IPS-11a (cell line): ENCODE data around the gene ZBTB16.

Experiments used
- H3K4me3 ChIP-seq: one replicate; pipeline ENCODE4 v1.5.1; 2013; ENCODE audit warnings: low read depth, low read length, control low read depth

The ZBTB16 gene

DNA sequence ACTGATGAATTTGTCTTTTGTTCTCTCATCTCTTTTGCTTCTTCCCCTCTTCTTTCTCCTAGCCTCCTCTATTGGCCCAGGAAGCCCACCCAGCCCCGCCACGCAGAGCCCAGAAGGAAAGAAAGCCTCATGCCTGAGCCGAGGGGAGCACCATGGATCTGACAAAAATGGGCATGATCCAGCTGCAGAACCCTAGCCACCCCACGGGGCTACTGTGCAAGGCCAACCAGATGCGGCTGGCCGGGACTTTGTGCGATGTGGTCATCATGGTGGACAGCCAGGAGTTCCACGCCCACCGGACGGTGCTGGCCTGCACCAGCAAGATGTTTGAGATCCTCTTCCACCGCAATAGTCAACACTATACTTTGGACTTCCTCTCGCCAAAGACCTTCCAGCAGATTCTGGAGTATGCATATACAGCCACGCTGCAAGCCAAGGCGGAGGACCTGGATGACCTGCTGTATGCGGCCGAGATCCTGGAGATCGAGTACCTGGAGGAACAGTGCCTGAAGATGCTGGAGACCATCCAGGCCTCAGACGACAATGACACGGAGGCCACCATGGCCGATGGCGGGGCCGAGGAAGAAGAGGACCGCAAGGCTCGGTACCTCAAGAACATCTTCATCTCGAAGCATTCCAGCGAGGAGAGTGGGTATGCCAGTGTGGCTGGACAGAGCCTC is 3.8 kb downstream of the ZBTB16 start:
- H3K4me3 ChIP-seq = no peak overlapping the region

DNA sequence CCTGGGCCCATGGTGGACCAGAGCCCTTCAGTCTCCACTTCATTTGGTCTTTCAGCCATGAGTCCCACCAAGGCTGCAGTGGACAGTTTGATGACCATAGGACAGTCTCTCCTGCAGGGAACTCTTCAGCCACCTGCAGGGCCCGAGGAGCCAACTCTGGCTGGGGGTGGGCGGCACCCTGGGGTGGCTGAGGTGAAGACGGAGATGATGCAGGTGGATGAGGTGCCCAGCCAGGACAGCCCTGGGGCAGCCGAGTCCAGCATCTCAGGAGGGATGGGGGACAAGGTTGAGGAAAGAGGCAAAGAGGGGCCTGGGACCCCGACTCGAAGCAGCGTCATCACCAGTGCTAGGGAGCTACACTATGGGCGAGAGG is 4.3 kb downstream of the ZBTB16 start:
- H3K4me3 ChIP-seq = no peak overlapping the region

GRCh38 chr11:114064216-114064615 is 4.7 kb downstream of the ZBTB16 start:
- no peak overlapping the region for H3K4me3 ChIP-seq

GRCh38 chr11:114065094-114065493 is 5.6 kb downstream of the ZBTB16 start:
- no peak overlapping the region for H3K4me3 ChIP-seq

DNA sequence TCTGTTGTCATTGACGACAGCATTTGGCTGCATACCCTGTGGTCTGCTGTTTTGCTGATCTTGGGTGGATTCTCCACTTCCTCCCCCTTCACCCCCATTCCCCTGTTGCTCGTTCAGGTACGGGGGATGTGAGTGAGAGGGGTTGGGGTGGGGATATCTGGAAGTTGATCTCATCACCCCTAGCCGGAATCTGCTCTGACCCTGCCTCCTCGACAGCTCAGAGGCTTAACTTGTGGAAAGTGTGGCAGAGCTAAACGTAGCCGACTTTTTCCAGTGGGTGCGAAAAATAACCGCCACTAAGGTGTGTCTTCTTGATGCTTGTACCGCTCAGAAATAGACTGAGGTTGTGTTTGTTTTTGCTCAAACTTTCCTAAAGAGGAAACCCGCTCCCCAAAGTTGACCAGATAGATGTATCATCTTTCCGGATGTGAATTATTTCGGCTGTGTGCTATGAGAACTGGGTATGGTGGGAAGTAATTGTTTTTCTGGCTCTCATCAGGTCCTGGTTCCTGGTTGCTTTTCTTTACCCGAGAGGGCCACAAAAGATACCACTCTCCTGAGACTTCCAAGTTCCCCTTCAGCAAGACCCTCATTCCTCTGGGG is 6.6 kb downstream of the ZBTB16 start:
- no peak overlapping the region for H3K4me3 ChIP-seq

DNA sequence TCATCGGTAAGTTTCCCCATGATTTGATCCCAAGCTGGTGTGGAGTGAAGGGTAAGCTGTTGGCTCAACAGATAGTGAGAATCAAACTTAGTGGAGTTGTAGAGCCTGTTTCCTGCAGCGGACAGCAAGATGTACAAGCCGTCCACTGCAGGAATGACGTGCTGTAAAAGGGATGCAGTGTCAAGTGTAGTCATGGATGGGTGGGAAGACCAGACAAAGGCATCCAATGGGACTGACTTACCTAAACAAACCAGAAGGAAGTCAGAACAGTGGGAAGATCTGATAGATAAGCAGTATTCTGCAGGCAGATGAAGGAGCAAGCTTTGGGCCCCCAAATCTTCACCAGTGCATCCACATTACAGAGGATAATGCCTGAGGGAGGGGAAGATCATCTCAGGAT is 8.8 kb downstream of the ZBTB16 start:
- no peak overlapping the region for H3K4me3 ChIP-seq

- H3K4me3 ChIP-seq = no peak overlapping the region
Measured at GRCh38 chr11:114070464-114071139, 11.1 kb downstream of the ZBTB16 start.

GRCh38 chr11:114073007-114073827 is 13.7 kb downstream of the ZBTB16 start:
- H3K4me3 ChIP-seq = no peak overlapping the region

DNA sequence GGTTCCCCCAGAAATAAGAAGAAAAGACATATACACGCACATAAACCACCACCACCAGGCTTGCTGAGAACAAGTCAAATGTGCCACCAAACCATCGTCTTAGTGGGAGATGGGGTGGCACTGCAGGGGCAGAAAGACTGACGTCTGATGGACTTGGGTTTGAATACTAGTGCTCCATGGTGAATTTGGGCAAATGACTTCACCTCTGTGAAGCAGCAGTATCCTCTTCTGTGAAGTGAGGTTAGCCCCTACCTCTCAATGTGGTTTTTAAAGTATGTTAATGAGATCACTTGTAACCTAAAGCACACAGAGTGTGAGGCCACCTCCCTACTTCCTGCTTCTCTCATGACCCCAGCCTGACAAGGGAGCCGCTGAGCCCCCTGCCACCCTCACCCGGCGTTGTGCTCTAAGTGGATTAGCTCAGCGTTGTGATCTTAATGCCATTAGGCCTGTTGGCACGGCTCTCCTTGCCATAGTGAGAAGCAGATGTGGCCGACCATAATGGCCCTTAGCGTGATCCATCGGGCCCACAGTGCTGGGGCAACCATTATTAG is 14.4 kb downstream of the ZBTB16 start:
- H3K4me3 ChIP-seq = no peak overlapping the region

- no peak overlapping the region for H3K4me3 ChIP-seq
Measured at GRCh38 chr11:114074546-114075343, 15.2 kb downstream of the ZBTB16 start.

DNA sequence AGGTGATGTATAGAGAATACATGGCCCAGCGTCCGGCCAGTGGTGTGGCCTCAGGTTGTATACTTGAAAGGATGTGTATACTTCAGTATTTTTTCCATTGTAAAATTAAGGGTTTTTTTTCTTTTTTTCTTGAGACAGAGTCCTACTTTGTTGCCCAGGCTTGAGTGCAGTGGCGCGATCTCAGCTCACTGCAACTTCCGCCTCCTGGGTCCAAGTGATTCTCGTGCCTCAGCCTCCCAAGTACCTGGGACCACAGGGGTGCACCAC is 15.8 kb downstream of the ZBTB16 start:
- no peak overlapping the region for H3K4me3 ChIP-seq

GRCh38 chr11:114075891-114076441 is 16.5 kb downstream of the ZBTB16 start:
- no peak overlapping the region for H3K4me3 ChIP-seq

DNA sequence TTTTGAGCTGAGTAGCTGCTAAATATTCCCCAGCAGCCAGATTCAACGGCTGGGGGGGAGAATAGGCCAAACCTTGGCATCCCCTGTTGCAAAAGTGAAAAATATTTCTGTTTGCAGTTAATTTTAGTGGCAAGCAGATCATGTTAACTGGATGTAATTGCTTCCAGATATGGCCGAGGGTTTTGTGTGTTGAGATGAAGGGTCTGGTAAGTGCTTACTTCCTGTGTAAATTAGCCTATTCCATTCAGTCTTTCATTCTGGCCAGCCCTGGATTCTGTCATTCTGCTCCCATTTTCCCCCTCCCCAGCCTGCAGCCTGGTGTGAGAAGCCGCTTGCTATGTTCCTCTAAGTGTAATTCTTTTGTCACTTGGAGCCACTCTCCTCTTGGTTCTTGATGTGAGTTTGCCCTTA is 17.4 kb downstream of the ZBTB16 start:
- H3K4me3 ChIP-seq = no peak overlapping the region

GRCh38 chr11:114077482-114078305 is 18.2 kb downstream of the ZBTB16 start:
- no peak overlapping the region for H3K4me3 ChIP-seq

DNA sequence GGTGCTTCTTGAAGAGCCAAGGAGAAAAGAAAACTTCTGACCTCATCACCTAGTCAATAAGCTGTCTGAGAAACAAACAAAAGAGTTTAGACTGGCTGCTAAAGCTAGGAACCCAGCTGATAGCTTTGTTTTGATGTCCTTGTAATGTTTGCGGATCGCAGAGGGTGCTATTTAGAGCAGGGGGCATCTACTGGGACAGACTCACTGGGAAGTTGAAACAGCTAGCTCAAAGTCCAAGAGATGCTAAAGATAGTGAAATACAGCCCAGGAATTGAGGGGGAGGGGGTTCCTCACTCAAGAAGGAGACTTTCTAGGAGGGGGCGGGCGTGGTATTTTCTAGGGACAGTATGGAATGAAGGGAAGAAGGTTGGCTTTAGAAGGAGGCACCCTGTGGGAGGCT is 18.9 kb downstream of the ZBTB16 start:
- no peak overlapping the region for H3K4me3 ChIP-seq

DNA sequence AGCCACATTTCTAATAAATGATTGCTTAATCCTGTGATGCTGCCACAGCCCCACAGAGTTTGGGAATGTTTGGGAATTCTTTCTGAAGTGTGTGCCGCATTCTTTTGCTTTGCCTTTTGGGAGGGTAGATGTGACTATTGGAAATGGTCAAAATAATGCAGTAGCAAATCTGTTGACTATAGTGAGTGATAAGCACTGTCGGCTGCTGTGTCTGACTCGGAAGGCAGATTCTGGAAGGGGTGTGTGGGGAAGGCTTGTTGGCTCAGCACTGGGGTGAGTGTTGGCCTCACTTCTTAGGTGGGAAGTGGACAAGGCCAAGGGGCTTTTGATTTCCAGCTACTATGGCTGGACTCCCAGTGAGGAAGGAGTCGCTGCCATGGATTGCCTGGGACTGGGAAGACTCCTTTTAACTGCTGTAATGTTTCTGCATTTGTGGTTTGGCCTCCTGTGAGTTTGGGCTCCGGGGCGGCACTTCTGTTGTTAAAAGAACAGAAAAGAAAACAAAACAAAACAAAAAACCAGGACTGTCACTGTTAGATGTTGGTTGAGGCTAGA is 20.1 kb downstream of the ZBTB16 start:
- no peak overlapping the region for H3K4me3 ChIP-seq

DNA sequence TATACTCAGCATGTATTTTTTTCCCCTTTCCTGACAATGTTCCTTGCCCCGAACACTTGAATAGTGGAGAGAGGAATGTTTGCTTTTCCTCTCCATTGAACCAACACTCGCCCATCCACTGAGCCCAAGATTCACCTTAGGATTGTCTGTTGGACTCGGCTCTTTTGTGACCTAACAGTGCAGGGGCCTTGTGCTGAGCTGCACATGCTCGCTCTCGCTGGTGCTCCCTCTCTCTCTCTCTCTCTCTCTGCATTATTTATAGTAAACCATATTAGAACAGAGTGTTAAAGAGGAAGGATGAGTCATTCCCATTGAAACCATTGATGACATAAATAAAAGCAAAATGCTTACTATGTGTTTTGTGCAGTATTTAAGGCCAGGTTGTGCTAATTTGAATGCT is 20.7 kb downstream of the ZBTB16 start:
- no peak overlapping the region for H3K4me3 ChIP-seq

DNA sequence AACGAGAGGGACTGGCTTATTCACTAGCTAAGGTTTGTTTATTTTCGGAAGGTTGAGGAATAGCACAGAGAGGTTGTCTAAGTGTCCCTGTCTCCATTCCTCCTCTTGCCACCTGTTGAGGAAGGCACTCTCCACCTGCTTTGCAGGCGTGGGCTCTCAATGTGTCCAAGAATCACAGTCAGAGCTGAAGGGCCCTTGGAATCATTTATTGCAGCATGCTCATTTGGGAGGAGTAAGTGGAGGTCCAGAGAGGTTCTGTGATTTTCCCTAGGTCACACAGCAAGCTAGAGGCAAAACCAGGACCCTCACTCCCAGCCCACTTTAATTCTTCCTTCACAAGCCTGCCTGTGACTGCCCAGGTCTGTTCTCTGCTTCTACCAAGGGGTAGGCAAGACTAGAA is 21.3 kb downstream of the ZBTB16 start:
- H3K4me3 ChIP-seq = no peak overlapping the region
